Fibroblast of mammary gland (primary cell): ENCODE data around the gene TUBA8.
A peak's percentile ranks its signal among the peaks of the same experiment; 100 is the strongest.
"Not testable (repeated sequence)": the region's sequence is repeated elsewhere in the genome, so short reads cannot be mapped to it uniquely, and the experiment has no call there.

Experiments used
- DNase-seq: peaks from one replicate; pipeline ENCODE4 v3.0.0-alpha.2; 2010; ENCODE audit warnings: low read depth
- H3K4me3 ChIP-seq: 2 replicates; pipeline ENCODE4 v1.5.1; 2011; ENCODE audit warnings: low read depth, mild to moderate bottlenecking, low read length, moderate library complexity; ENCODE audit not compliant: control insufficient read depth
- CTCF ChIP-seq: conservative IDR thresholded peaks from 2 replicates; pipeline ENCODE4 v1.5.1; 2011; ENCODE audit warnings: low read depth, low read length, inconsistent platforms; ENCODE audit not compliant: control insufficient read depth, insufficient read depth

Gene TUBA8

DNA sequence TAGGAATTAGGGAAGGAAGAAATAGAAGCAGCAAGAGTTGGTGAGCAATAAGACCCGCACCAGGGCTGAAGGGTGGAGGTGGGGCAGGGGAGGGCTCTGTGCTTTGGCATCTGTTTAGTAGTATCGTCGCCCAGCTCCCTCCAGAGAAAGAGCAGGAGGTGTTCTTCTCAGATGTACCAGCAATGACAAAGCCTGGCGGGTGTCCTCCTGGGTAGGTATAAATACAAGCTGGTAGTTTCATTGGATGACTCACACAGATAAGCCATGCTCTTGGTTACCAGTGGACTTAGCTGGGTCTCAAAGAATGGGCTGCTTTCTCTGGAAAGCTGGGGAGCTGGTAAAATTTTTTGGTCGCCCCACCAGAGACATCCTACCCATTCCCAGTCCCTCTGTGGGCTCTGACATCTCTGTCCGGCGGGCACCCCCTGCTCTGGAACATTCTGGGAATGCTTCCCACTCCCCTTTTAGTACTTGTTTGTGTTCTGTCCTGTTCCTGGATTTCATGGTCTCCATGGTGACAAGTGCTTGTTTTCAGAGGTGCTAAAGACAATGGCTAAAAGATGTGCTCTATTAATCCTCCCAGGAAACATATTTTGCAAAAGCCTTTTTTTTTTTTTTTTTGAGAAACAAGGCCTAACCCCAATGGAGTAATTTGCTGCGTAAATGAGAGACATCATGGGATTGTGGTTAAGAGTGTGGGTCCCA lies 15.4 kb upstream of the TUBA8 start:
- no peak for DNase-seq
- no peak overlapping the region for H3K4me3 ChIP-seq
- TF ChIP-seq CTCF: no peak

- DNase-seq: no peak
- no peak for TF ChIP-seq CTCF
- H3K4me3 ChIP-seq: no peak overlapping the region
Observed at GRCh38 chr22:18096823-18097222, 13.8 kb upstream of the TUBA8 start.

DNA sequence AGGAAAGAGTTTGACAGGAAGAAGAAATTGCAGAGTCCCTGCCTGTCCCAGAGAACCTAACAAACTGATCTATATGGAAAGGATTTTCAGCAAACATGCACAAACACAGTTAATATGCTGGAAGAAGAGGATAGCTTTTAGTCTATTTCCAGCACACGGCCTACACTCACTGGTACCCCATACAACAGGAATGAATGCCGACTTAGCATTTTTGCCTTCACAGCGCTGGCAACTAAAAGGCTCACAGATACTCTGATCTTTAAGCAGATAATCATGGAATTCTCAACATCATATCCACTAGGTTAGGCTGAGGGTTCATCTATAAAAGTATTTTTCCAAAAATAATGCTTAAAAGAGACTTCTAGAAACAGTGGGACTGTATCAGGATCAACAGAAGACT lies 9.8 kb upstream of the TUBA8 start:
- no peak for TF ChIP-seq CTCF
- H3K4me3 ChIP-seq: no peak overlapping the region
- no peak for DNase-seq

DNA sequence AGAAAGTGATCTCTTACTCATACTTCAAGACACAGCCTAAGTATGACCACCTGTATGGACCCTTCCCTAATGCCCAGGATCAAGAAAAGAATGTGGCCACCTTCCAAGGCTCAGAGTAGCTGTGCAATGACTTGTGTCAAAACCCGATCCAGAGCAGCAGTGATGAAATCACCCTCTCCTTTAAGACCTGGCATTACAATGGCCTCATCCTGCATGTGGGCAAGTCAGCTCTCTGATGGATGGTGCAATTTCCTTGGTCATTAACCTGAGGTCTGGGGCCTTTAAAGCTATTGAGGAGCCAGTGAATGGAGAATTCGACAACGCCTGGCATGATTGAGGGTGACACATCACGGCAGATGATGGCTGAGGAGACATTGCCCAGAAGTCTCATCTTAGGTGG lies 9.1 kb upstream of the TUBA8 start:
- no peak for TF ChIP-seq CTCF
- no peak overlapping the region for H3K4me3 ChIP-seq
- DNase-seq: no peak

DNA sequence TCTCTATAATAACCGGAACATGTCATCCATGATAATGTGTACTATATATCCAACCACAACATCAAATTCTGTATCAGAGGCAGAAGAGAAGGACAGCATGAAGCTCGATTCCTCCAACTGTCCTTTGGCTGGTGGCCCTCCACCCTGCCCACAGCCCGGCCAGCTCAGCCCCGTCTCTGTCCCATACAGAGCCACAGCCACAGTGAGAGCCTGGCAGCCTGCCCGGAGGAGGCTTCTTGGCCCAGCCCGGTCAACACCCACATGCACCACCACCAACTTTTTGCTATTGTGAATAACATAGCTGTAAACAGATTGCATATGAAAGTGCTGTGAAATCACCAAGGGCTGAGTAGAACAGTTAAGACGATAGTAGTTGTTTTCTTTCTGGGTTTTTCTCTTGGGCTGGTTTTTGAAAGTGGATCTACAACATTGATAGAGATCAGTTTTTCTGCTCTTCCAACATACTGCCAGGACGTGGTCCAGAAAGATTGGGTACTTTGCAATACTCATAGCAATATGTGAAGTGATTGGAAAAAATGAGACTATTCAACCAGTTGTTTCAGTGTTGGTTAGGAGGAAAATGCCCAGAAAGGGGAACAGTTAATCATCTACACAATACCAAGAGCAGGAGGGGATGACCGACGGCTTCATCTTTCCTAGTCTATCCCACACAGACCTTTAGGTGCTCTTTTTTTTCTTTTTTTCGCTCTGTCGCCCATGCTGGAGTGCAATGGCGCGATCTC lies 6.9 kb upstream of the TUBA8 start:
- no peak for TF ChIP-seq CTCF
- no peak overlapping the region for H3K4me3 ChIP-seq
- no peak for DNase-seq

DNA sequence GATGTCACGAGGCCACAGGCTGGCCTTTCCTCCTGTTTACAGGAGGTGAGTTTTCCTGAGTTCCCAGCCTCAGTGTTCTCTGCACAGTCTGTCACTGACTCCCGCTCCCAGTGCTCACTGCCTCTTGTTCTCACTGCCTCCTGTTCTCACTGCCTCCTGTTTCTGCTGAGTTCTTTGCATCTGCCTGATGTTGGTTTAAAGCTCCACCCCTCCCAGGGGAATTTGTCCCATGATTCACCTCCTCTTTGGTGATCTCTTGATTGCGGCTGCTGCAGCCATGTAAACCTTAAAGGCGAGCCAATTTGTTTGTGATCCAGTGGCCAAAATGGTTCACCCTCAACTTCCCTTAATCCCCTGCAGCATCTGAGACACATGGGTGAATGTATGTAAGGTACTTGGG lies 6.0 kb upstream of the TUBA8 start:
- H3K4me3 ChIP-seq: no peak overlapping the region
- TF ChIP-seq CTCF: no peak
- DNase-seq: peak; percentile 75

- not testable (repeated sequence) for H3K4me3 ChIP-seq
Observed at GRCh38 chr22:18105981-18106380, 4.6 kb upstream of the TUBA8 start.

GRCh38 chr22:18106550-18107341 lies 3.9 kb upstream of the TUBA8 start:
- DNase-seq, H3K4me3 ChIP-seq: not testable (repeated sequence)

More at GRCh38 chr22:18105981-18106380, 4.6 kb upstream of the TUBA8 start:
- DNase-seq: not testable (repeated sequence)
